ENCODE data around the gene CTRB1.
"Not testable (repeated sequence)": the region's sequence is repeated elsewhere in the genome, so short reads cannot be mapped to it uniquely, and the experiment has no call there.

The CTRB1 gene

DNA sequence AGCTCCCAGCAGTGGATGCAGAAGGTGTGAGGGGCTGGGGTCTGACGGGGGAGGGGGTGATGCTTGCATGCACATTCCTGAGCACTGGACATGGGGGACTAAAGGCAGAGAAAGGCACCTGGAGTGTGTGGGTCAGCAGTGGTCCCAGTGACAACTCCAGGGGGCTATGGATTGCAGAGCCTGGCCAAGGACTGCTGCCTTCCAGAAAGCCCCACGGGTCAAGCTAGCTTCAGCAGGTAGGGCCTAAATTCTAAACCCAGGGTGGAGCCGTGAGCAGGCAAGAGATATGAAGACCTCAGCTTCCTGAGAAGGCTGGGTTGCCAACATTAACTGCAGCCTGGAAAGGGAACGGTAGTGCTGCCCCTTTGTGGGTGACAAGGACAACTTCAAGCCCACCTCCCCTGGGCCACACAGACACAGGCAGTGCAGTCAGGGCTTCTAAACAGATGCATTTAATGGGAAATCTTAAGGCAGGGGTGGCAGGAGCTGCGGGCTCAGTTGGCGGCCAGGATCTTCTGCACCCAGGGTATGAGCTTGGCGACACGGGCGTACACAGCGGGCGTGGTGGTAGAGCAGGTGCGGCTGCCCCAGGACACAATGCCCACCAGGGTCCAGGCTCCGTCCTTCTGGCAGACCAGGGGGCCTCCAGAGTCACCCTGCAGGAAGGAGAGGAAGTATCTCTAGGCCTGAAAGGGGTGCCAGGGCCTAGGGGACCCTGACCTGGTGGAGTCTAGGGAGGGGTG is 14.9 kb upstream of the CTRB1 start:
- H3K4me3 ChIP-seq (replicated peaks in 1 of 2; ENCODE audit: low read depth in 2 of 2, low read length in 2 of 2), result no peak overlapping the region
- TF ChIP-seq, protein P1, sequence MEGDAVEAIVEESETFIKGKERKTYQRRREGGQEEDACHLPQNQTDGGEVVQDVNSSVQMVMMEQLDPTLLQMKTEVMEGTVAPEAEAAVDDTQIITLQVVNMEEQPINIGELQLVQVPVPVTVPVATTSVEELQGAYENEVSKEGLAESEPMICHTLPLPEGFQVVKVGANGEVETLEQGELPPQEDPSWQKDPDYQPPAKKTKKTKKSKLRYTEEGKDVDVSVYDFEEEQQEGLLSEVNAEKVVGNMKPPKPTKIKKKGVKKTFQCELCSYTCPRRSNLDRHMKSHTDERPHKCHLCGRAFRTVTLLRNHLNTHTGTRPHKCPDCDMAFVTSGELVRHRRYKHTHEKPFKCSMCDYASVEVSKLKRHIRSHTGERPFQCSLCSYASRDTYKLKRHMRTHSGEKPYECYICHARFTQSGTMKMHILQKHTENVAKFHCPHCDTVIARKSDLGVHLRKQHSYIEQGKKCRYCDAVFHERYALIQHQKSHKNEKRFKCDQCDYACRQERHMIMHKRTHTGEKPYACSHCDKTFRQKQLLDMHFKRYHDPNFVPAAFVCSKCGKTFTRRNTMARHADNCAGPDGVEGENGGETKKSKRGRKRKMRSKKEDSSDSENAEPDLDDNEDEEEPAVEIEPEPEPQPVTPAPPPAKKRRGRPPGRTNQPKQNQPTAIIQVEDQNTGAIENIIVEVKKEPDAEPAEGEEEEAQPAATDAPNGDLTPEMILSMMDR (IDR thresholded peaks at IDR 0.05; ENCODE audit: low read depth, low read length), result no peak
- DNase-seq (ENCODE audit: low read depth in 2 of 2), result no peak

DNA sequence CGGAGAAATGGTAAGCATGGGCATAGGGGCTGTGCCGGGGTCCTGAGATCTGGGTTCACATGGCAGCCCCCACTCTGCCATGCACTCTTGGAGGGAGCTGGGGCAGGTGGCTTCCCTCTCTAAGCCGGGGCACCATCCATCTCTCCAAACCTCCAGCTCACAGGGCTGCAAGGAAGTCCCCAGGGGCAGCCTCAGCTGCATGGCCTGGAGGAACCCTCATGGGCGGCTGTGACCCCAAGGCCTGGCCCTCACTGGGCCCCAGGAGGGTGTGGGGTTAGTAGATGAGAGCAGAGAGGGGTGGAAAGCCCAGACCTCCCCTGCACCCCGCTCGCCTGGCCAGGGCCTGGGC is 14.4 kb upstream of the CTRB1 start:
- no peak for DNase-seq (ENCODE audit: low read depth in 2 of 2)
- H3K4me3 ChIP-seq (replicated peaks in 1 of 2; ENCODE audit: low read depth in 2 of 2, low read length in 2 of 2), result no peak overlapping the region
- TF ChIP-seq, protein P1 (IDR thresholded peaks at IDR 0.05; ENCODE audit: low read depth, low read length), result no peak

DNA sequence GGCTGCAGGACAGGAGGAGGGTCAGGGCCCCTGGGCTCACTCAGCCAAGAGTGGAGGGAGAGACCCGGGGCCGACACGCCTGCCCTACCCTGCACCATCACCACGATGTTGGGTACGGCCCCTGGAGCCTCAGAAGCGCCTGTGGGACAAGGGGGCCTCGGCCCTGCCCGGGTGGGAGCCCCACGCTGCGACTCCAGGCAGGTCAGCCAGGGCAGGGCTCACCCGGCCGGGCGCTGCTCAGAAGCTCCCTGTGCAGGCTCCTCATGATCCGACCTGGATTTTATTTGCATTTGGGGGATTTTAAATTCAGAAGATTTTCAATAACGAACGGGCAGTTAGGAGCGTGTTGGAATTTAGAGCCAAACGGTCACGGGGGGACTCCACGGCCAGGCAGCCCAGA is 13.9 kb upstream of the CTRB1 start:
- not testable (repeated sequence) for DNase-seq (ENCODE audit: low read depth in 2 of 2); H3K4me3 ChIP-seq (replicated peaks in 1 of 2; ENCODE audit: low read depth in 2 of 2, low read length in 2 of 2)

DNA sequence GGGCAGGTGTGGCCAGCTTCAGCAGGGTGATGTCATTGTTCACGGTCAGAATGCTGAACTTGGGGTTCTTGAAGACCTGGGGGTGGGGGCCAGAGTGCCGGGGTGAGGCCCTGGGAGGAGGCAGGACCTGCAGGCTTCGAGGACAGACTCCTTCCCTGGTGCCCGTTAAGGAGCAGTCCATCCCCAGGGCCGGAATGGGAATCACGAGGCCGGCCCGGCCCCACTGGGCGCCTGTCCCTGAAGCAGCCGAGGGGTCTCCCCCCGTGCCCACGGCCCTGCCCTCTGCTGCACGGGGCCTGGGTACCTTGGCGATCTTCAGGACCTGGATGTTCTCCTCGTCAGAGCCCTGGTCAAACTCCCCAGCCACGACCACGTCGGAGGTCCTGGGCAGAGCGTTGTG is 13.3 kb upstream of the CTRB1 start:
- not testable (repeated sequence) for DNase-seq (ENCODE audit: low read depth in 2 of 2); H3K4me3 ChIP-seq (replicated peaks in 1 of 2; ENCODE audit: low read depth in 2 of 2, low read length in 2 of 2)

DNA sequence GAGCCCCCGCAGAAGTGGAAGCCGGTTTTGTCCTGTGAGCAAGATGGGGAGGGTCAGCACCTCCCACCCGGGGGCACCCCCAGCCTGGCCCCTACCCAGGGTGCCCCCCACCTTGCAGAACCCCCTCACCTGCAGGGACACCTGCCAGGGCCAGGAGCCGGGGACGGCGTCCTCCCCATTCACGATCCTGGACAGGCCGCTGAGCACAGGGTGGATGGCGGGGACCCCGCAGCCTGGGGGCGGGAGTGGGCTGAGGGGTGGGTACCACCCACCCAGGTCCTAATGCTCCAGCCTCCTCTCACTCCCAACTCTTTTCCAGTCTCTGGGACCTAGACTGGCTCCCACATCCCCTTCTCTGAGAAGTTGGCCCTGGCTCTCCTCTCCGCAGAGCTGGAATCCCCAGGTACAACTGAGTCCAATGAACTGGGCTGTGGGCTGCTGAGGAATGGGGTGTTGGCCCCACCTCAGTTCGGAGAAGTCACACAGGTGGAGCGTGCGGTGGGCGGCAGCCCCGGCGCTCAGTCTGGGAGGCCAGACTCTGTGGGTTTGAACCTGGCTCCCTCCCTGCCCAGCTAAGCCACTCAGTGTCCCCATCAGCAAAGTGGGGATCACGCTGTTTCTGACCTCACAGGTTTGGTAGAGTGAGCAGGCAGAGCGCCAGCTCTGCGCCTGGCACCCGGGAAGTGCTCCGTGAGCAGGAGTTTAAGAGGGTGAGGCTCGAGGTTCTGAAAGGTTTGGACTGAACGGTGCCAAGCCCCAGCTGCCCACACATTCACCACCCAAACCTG is 12.6 kb upstream of the CTRB1 start:
- H3K4me3 ChIP-seq (replicated peaks in 1 of 2; ENCODE audit: low read depth in 2 of 2, low read length in 2 of 2); DNase-seq (ENCODE audit: low read depth in 2 of 2): not testable (repeated sequence)

DNA sequence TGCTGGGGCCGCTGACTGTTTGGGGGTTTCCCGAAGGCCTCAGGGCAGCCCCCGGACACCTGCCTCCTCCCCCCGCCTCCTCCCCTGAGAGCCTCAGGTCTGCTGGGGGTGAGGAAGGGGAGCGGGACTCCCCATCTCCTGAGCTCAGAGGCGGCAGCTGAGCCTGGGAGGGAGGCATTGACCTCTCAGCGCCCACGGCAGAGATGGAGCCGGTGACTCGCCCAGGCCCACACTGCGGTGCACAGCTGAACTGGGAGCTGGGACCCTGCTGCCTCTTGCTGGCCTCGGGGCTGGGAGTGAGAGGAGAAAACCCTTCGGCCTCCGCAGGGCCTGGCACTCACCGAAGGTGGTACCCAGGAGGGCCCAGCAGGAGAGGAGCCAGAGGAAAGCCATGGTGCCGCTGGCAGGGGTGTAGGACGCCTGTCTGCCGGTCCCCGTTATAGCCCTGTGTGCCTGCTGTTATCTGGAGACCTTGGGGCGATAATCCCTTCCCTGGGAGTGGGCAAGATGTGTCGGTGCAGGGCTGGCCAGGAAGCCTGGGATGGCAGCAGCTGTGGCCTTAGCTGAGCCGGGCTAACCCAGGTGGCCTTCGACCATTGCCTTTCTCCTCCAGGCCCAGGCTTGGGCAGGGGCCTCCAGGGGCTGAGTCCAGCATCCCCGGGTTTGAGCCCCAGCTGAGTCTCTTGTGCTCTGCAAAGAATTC is 11.9 kb upstream of the CTRB1 start, which contains the start of gene CTRB2:
Gene CTRB2 (minus strand): TSS at position 413 of the 703 bp plus-strand sequence. CDS start 20 bp downstream, at position 393.
- TF ChIP-seq, protein P1 (IDR thresholded peaks at IDR 0.05; ENCODE audit: low read depth, low read length), result no peak
- DNase-seq (ENCODE audit: low read depth in 2 of 2), result no peak

DNA sequence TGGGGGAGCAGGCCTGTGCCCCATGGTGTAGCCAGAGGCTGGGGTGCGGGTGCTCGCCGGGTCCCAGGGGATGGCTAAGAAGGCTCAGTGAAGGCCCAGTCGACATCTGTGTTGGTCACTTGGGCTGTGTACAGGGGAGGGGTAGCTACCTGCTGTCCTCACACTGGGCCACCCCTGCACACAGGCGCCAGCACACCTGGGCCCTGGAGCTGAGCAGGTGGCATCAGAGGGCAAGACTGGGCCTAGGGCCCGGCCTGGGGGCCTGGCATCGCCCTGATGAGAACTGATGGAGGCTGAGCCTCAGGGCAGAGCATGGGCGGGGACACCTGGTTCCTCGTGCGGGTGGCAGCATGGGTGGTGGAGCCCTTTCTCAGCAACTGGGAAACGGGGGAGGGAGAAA is 11.0 kb upstream of the CTRB1 start:
- TF ChIP-seq, protein P1 (IDR thresholded peaks at IDR 0.05; ENCODE audit: low read depth, low read length), result no peak
- DNase-seq (ENCODE audit: low read depth in 2 of 2), result no peak
- H3K4me3 ChIP-seq (replicated peaks in 1 of 2; ENCODE audit: low read depth in 2 of 2, low read length in 2 of 2), result no peak overlapping the region

More for the DNA sequence above, 11.9 kb upstream of the CTRB1 start, which contains the start of gene CTRB2:
- no peak within 1 kb of the TSS for H3K4me3 ChIP-seq (replicated peaks in 1 of 2; ENCODE audit: low read depth in 2 of 2, low read length in 2 of 2)

DNA sequence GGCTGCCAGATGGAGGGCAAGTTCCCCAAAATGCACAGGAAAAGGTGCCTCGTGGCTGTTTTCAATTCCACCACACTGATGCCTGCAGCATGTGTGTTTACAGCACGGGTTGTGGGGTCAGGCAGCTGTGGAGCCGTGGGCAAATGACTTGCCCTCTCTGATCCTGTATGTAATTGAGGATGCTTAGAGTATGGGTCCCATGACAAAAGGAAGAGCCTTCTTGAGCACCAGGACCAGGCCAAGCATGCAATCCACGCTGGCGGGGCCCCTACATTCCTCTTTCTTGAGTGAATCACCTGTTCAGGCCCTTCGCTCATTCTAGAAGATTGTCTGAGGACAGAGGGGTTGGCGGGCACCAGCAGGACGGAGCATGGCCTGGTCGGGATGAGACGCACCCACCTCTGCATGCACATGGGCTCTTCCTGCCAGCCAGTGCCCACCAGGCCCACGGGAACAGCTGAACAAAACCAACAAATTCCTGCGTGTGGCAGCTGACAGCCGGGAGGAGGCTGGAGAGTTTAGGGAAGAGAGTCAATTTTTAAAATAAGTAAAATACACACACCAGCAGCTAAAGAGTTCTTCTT is 10.5 kb upstream of the CTRB1 start:
- TF ChIP-seq, protein P1 (IDR thresholded peaks at IDR 0.05; ENCODE audit: low read depth, low read length), result no peak
- no peak for DNase-seq (ENCODE audit: low read depth in 2 of 2)
- no peak overlapping the region for H3K4me3 ChIP-seq (replicated peaks in 1 of 2; ENCODE audit: low read depth in 2 of 2, low read length in 2 of 2)
